Measurements from ENCODE around the gene CLEC2L. TPM values are rescaled to one million over a fixed set of nuclear protein-coding genes. Genes with fewer than 3 reads are reported as not detected.
A peak's percentile ranks its signal among the peaks of the same experiment; 100 is the strongest.

Gene CLEC2L
- total and polyA plus RNA-seq, 2 of the 13 experiments (the other 11 are each of a cell fraction or from before 2014, with no cell fraction given): 0.20 to 0.25 TPM

DNA sequence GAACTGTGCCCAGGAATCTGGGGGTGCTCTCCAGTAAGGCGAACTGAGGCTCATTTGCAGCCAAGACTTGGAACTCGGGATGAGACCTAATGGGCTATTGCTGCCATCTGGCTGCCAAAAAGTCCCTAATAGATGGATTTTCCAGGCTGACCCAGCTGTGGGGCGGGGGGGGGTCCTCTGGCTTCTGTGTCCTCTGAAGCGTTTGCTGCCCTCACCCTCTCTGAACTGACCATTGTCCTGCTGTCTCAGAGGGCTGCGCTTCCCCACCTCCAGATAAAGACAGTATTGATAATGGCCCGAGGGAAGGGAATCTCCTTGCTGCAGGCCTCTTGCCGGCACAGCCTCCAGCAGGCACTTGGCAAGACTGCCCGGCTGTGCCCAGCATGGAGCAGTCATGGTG, 46.6 kb downstream of the CLEC2L start:
- Histone ChIP-seq H4K20me1 (ENCODE audit: insufficient read depth, low read length) (peaks cover 3% of the 10 kb centered on the region; the same call in 1 of the 2 replicates), H3K79me2 (ENCODE audit: insufficient read depth, low read length) (no peaks in the 10 kb centered on the region), H3K27me3 (ENCODE audit: control insufficient read depth in 1 of 2, insufficient read depth in 2 of 2, low read length in 2 of 2) (no peaks in the 10 kb centered on the region), H3K4me3 (replicated peaks in 1 of 3; ENCODE audit: insufficient read depth in 1 of 3, low read depth in 2 of 3, low read length in 3 of 3) (no peak overlapping the region), H3K9me3 (ENCODE audit: low read length) (no peaks in the 10 kb centered on the region), H3K9ac (ENCODE audit: insufficient read depth, low read depth, low read length) (no peak overlapping the region), H3K27ac (ENCODE audit: extremely low read length, insufficient read depth, low read length) (no peak overlapping the region), H3K4me1 (ENCODE audit: insufficient read depth, low read length) (peaks cover 21% of the 10 kb centered on the region), H3K4me2 (ENCODE audit: low read depth, low read length) (no peak overlapping the region), H3K36me3 (replicated peaks in 1 of 2; ENCODE audit: control insufficient read depth in 1 of 2, insufficient read depth in 2 of 2, low read length in 2 of 2) (peaks cover 10 to 30% of the 10 kb centered on the region in 2 experiments; a peak in 4 of 5 replicates), H2AFZ (ENCODE audit: low read length) (no peak overlapping the region)
- CTCF ChIA-PET (ENCODE audit: low intra/inter-chr PET ratio, low total read pairs): no interaction called here
- no TSS peak for BruUV-seq (replicated peaks)
- intact Hi-C loops (cut with micrococcal nuclease; ENCODE audit: unreplicated experiment) (no loop called here), in situ Hi-C loops (cut with HindIII; ENCODE audit: extremely low pct_ligation_motif_present, low pct_unique_long_range_greater_than_20kb) (no loop called here)
- POLR2A ChIA-PET: no interaction called here
- DNase-seq (ENCODE audit: low spot score): no peak
- TF ChIP-seq, protein P1, sequence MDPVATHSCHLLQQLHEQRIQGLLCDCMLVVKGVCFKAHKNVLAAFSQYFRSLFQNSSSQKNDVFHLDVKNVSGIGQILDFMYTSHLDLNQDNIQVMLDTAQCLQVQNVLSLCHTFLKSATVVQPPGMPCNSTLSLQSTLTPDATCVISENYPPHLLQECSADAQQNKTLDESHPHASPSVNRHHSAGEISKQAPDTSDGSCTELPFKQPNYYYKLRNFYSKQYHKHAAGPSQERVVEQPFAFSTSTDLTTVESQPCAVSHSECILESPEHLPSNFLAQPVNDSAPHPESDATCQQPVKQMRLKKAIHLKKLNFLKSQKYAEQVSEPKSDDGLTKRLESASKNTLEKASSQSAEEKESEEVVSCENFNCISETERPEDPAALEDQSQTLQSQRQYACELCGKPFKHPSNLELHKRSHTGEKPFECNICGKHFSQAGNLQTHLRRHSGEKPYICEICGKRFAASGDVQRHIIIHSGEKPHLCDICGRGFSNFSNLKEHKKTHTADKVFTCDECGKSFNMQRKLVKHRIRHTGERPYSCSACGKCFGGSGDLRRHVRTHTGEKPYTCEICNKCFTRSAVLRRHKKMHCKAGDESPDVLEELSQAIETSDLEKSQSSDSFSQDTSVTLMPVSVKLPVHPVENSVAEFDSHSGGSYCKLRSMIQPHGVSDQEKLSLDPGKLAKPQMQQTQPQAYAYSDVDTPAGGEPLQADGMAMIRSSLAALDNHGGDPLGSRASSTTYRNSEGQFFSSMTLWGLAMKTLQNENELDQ (CRISPR knock-in tag; IDR thresholded peaks at IDR 0.05; ENCODE audit: borderline replicate concordance): no peak
- TF ChIP-seq CTCF (CRISPR knock-in tag; IDR thresholded peaks at IDR 0.05): peak; percentile 19; the same call in 1 of the 2 replicates
- peak; percentile 58 for TF ChIP-seq RBM22 (optimal IDR thresholded peaks at IDR 0.05; ENCODE audit: low read length)
- no peak for FAIRE-seq
- 100% methylated on average over 6 of the region's 8 CpGs for WGBS (ENCODE audit: low lambda C conversion rate)
- ATAC-seq: no peak

GRCh38 chr7:139570626-139571025, 47.1 kb downstream of the CLEC2L start:
- Histone ChIP-seq H3K36me3 (replicated peaks in 1 of 2; ENCODE audit: control insufficient read depth in 1 of 2, insufficient read depth in 2 of 2, low read length in 2 of 2) (peaks cover 10 to 36% of the 10 kb centered on the region in 2 experiments; a peak in 4 of 5 replicates), H3K4me1 (ENCODE audit: insufficient read depth, low read length) (peaks cover 16% of the 10 kb centered on the region; the same call in 1 of the 2 replicates), H3K27ac (ENCODE audit: extremely low read length, insufficient read depth, low read length) (no peak overlapping the region), H3K79me2 (ENCODE audit: insufficient read depth, low read length) (no peaks in the 10 kb centered on the region), H3K4me3 (replicated peaks in 1 of 3; ENCODE audit: insufficient read depth in 1 of 3, low read depth in 2 of 3, low read length in 3 of 3) (no peak overlapping the region), H3K9ac (ENCODE audit: insufficient read depth, low read depth, low read length) (no peak overlapping the region), H4K20me1 (ENCODE audit: insufficient read depth, low read length) (peaks cover 3% of the 10 kb centered on the region; the same call in 1 of the 2 replicates), H3K9me3 (ENCODE audit: low read length) (no peaks in the 10 kb centered on the region), H3K27me3 (ENCODE audit: control insufficient read depth in 1 of 2, insufficient read depth in 2 of 2, low read length in 2 of 2) (no peaks in the 10 kb centered on the region), H3K4me2 (ENCODE audit: low read depth, low read length) (no peak overlapping the region), H2AFZ (ENCODE audit: low read length) (no peak overlapping the region)
- POLR2A ChIA-PET: no interaction called here
- CTCF ChIA-PET (ENCODE audit: low intra/inter-chr PET ratio, low total read pairs): no interaction called here
- no peak for DNase-seq (ENCODE audit: low spot score)
- FAIRE-seq: no peak
- TF ChIP-seq KDM6A (CRISPR knock-in tag; IDR thresholded peaks at IDR 0.05; ENCODE audit: low read depth): no peak
- no peak for TF ChIP-seq TRIM24 (CRISPR knock-in tag; IDR thresholded peaks at IDR 0.05)
- TF ChIP-seq, protein P2, sequence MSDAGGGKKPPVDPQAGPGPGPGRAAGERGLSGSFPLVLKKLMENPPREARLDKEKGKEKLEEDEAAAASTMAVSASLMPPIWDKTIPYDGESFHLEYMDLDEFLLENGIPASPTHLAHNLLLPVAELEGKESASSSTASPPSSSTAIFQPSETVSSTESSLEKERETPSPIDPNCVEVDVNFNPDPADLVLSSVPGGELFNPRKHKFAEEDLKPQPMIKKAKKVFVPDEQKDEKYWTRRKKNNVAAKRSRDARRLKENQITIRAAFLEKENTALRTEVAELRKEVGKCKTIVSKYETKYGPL (CRISPR knock-in tag; IDR thresholded peaks at IDR 0.05): no peak
- no peak for TF ChIP-seq CEBPB (IDR thresholded peaks at IDR 0.05; ENCODE audit: borderline replicate concordance, low read depth, low read length)
- no peak for TF ChIP-seq ESRRA (CRISPR knock-in tag; IDR thresholded peaks at IDR 0.05; ENCODE audit: low read depth)
- no peak for TF ChIP-seq U2AF2 (IDR thresholded peaks at IDR 0.05; ENCODE audit: low read depth, low read length)
- intact Hi-C loops (cut with micrococcal nuclease; ENCODE audit: unreplicated experiment): no loop called here
- in situ Hi-C loops (cut with HindIII; ENCODE audit: extremely low pct_ligation_motif_present, low pct_unique_long_range_greater_than_20kb): no loop called here
- BruUV-seq (replicated peaks): TSS peak; percentile 27
- no peak for ATAC-seq
- 96% methylated on average over 5 of the region's 5 CpGs for WGBS (ENCODE audit: low lambda C conversion rate)

All from HepG2 (cell line).